Liver (tissue), 3 donors: Measurements from ENCODE around the gene PIKFYVE.

Experiments used
- FOXA1 ChIP-seq: IDR thresholded peaks from 2 replicates; pipeline ENCODE4 v1.6.1; 2016; ENCODE audit warnings: antibody characterized with exemption
- RAD21 ChIP-seq, 2 donors: IDR thresholded peaks; 2 replicates each; pipeline ENCODE4 v1.6.1; 2016; ENCODE audit warnings: antibody characterized with exemption in 2 of 2, mild to moderate bottlenecking in 2 of 2
- RXRA ChIP-seq, 2 donors: IDR thresholded peaks; 2 replicates each; pipeline ENCODE4 v1.6.1; 2017 to 2018; ENCODE audit warnings: antibody characterized with exemption in 2 of 2, mild to moderate bottlenecking in 1 of 2
- SP1 ChIP-seq: IDR thresholded peaks from 2 replicates; pipeline ENCODE4 v1.6.1; 2018; ENCODE audit warnings: antibody characterized with exemption, mild to moderate bottlenecking
- YY1 ChIP-seq: IDR thresholded peaks from 2 replicates; pipeline ENCODE4 v1.6.1; 2016; ENCODE audit warnings: antibody characterized with exemption, mild to moderate bottlenecking
- TF ChIP-seq, protein P1 (sequence below): fragments of 150-350 bp; IDR thresholded peaks from 2 replicates; pipeline ENCODE4 v1.5.1; 2017; ENCODE audit warnings: improper control_type of control experiment, low read depth, low read length; ENCODE audit not compliant: missing input control
- TF ChIP-seq, protein P2 (sequence below): IDR thresholded peaks from 2 replicates; pipeline ENCODE4 v1.6.1; 2016; ENCODE audit warnings: antibody characterized with exemption
- TF ChIP-seq, protein P3 (sequence below): IDR thresholded peaks from 2 replicates; pipeline ENCODE4 v1.6.1; 2016; ENCODE audit warnings: antibody characterized with exemption, mild to moderate bottlenecking
- donor health status: healthy.
- donor health status: healthy.

DNA sequence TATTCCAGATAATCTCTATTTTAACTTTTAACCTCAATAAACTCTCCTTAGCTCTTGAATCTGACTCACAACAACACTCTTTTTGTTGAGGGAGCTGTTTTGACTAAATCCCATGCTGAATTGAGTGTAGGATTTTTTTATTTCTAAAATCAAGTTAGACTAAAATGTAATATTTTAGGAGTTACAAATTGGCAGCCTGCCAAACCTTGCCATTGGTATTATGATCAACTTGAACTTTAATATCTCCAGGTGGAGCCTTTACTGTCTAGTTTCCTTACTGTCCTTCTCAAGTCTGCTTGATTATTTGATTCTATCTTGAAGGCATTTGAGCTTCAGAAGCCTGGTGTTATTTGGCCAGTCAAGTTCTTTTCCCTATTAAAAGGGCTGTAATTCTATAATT, 8.7 kb downstream of the PIKFYVE start:
- TF ChIP-seq, protein P1, sequence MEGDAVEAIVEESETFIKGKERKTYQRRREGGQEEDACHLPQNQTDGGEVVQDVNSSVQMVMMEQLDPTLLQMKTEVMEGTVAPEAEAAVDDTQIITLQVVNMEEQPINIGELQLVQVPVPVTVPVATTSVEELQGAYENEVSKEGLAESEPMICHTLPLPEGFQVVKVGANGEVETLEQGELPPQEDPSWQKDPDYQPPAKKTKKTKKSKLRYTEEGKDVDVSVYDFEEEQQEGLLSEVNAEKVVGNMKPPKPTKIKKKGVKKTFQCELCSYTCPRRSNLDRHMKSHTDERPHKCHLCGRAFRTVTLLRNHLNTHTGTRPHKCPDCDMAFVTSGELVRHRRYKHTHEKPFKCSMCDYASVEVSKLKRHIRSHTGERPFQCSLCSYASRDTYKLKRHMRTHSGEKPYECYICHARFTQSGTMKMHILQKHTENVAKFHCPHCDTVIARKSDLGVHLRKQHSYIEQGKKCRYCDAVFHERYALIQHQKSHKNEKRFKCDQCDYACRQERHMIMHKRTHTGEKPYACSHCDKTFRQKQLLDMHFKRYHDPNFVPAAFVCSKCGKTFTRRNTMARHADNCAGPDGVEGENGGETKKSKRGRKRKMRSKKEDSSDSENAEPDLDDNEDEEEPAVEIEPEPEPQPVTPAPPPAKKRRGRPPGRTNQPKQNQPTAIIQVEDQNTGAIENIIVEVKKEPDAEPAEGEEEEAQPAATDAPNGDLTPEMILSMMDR, result no peak
- TF ChIP-seq RXRA (IDR thresholded peaks at IDR 0.05) (no peak), RAD21 (IDR thresholded peaks at IDR 0.05) (no peak), SP1 (no peak), YY1 (no peak), FOXA1 (no peak)
- TF ChIP-seq, protein P2, sequence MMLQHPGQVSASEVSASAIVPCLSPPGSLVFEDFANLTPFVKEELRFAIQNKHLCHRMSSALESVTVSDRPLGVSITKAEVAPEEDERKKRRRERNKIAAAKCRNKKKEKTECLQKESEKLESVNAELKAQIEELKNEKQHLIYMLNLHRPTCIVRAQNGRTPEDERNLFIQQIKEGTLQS, result no peak
- TF ChIP-seq, protein P3, sequence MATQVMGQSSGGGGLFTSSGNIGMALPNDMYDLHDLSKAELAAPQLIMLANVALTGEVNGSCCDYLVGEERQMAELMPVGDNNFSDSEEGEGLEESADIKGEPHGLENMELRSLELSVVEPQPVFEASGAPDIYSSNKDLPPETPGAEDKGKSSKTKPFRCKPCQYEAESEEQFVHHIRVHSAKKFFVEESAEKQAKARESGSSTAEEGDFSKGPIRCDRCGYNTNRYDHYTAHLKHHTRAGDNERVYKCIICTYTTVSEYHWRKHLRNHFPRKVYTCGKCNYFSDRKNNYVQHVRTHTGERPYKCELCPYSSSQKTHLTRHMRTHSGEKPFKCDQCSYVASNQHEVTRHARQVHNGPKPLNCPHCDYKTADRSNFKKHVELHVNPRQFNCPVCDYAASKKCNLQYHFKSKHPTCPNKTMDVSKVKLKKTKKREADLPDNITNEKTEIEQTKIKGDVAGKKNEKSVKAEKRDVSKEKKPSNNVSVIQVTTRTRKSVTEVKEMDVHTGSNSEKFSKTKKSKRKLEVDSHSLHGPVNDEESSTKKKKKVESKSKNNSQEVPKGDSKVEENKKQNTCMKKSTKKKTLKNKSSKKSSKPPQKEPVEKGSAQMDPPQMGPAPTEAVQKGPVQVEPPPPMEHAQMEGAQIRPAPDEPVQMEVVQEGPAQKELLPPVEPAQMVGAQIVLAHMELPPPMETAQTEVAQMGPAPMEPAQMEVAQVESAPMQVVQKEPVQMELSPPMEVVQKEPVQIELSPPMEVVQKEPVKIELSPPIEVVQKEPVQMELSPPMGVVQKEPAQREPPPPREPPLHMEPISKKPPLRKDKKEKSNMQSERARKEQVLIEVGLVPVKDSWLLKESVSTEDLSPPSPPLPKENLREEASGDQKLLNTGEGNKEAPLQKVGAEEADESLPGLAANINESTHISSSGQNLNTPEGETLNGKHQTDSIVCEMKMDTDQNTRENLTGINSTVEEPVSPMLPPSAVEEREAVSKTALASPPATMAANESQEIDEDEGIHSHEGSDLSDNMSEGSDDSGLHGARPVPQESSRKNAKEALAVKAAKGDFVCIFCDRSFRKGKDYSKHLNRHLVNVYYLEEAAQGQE, result no peak
